HG03575 (cell line): ENCODE data around the gene CPVL.
A peak's percentile ranks its signal among the peaks of the same experiment; 100 is the strongest.
"Not testable (repeated sequence)": the region's sequence is repeated elsewhere in the genome, so short reads cannot be mapped to it uniquely, and the experiment has no call there.

Experiments used
- ATAC-seq: cut with Tn5 transposase; IDR thresholded peaks from one replicate; pipeline ENCODE4 v1.9.1; 2021; ENCODE audit not compliant: unreplicated experiment, insufficient number of reproducible peaks, low FRiP score; ENCODE audit errors: extremely low read depth

Gene CPVL

GRCh38 chr7:29102558-29103151, 43.7 kb downstream of the CPVL start:
- ATAC-seq = no peak

DNA sequence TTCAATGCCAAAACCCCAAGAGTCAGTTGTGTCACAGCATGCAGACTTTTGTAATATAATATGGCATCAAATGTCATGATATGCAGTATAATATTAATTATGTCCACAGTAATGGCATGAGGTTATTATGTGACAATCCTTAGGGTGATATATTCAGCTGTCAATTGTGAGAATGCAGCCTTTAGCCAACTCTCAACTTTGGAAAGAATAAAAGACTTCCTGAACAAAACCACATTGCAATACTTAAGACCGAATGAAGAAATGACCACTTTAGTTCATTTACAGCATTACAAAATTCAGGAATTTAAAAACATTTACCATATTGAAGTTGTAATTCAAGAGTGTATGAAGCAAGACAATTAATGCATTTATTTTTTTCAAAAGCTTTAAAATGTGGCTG, 45.4 kb downstream of the CPVL start:
- ATAC-seq = no peak

DNA sequence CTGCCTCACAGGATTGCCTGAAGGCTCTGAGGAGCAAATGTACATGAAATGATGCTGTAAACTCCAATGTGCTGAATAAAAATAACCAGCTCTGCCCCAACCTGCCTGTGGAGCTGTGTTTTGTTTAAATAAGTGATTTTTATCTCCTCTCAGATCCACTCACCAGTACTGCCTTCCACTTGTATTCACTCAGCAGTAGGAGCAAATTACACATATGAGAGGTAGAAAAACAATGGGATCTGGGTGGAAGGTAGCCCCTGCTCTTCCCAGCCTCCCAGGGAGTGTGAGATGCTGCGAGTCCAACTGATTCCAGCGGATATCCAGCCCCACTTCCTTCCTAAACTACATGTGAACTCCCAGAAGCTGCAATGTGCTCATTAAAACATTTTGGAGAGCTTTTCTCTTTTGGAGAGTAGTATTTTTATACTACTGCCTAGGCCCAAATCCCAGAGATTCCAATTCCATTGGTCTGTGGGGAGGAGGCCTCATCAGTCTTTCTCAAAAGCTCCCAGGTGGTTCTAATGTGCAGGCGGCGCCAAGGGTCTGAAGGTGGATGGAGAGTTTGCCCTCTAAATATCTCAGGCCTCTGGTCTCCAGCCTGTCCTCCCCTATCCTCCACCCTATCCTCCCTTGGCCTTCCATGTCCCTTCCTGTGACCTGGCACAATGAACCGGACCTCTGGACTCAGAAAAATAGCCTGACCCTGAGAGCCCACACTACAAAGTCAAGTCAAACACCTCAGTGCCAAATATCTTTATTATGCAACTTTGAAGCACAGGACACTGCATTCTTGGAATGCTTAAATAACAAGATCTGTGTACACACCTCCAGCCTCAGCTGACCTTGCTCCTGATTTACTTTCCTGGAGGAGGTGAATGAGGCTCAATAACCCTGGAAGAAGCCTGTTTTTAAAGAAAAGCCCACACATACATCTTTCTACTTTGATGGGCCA, 46.2 kb downstream of the CPVL start:
- ATAC-seq = no peak

GRCh38 chr7:29096446-29096730, 49.9 kb downstream of the CPVL start:
- no peak for ATAC-seq

DNA sequence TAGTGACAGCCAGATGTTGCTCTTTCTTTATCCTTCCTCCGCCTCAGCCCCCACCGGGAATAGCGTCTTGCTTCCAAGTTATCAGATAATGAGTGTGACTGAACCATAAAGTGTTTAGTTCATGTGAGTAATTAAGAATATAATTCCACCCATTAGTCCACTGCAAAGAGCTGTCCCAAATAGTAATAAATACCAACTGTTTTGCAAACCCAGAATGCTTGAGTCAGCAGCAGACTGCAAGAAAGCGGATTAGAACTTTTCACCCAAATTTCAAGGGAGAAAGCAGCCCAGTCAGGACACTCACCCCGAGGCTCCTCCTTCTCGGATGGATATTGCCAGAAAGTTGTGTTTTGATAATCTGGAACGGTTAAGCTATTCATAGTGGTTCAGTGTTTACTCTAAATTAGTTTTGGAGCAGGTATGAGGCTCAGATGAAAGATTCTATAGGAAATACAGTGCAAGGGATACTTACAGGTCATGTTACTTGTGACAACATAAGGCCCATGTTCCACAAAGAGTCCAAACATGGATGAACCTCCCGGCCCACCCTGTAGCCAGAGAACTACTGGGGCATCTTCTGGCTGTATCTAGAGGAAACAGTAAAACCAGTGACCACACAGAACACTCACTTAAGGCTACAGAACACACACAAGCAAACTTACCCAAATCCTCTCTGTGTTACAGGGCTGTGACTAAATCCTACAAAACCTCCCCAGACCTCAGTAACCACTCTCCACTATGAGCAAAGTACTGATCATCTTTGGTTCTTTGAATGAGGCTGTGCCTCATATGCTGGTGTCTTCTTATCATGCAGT, 50.5 kb downstream of the CPVL start:
- ATAC-seq = no peak

DNA sequence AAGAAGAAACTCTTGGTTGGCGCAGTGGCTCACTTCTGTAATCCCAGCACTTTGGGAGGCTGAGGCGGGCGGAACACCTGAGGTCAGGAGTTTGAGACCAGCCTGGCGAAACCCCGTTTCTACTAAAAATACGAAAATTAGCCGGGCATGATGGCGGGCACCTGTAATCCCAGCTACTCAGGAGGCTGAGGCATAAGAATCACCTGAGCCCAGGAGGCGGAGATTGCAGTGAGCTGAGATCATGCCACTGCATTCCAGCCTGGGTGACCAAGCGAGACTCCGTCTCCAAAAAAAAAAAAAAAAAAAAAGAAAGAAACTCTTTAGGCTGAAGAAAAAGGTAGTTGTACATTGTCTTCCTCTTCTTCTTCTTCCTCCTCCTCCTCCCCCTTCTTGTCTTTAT, 53.2 kb downstream of the CPVL start:
- not testable (repeated sequence) for ATAC-seq

- ATAC-seq = no peak
Measured at GRCh38 chr7:29091715-29092114, 54.6 kb downstream of the CPVL start.

DNA sequence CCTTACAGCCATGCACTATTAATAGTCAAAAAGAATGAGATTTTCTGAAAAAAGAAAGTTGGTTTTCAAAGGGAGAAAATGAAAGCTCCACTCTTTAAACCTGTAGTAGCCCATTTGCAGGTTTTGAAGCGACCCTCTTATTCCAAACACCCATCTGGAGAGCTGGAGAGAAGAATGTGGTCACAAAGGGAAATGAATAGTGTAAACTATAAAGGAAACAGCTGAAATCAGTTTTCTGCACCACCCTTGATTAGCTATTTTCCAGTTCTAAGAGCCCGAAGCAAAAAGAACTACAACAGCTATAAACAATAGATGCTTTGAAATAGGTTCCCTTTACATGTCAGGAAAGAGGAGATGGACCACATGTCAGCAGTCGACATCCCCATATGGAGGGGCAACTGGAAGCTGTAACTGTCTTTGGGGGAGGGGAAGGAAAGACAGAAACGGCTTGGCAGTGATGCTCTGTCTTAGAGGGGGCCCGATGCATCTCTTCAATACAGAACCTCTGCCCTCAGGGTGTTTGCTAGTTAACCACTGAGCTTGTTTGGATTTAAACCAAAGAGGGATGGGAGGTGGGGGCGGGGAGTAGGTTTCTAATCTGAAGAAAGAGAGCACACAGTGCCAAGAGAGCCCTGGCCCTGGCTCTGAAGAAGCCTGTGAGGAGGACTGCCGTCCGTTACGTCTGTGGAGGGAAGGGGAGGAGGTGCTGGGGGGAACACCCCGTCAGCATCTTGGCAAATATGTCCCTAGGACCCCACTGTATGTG, 55.3 kb downstream of the CPVL start:
- no peak for ATAC-seq

- no peak for ATAC-seq
Measured at GRCh38 chr7:29090151-29090805, 56.1 kb downstream of the CPVL start.

DNA sequence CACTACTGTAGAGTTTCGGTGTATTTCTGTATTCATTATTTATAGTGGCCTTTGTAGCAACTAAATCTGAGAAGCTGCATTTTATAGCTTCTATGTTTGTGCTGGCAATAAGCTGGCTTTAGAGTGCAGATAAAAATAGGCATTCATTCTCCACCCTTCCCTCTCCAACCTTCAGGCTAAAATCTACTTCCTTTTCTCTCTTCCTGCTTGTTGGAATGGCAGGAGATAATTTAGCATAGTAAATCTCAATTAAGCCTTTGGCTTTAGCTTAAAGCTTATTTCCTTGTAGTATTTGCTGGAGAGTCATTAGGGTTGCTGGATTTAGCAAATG, 58.5 kb downstream of the CPVL start:
- no peak for ATAC-seq

DNA sequence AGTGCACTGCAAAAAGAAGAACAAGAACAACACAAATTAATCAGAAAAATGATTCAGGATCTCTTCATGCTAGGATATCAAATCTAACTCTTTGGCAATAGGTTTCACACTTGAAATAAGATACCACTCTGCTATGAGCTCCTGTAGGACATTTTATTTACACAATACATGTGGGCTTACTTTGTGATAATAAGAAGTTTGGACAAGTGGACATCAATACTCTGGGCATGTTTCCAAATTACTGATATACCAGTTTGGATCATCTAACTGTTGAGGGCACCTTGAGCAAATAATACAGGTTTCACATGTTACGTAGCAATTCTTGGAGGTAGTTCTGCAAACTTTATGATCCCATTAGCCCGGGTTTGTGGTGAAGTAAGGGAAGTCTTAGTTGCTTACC, 59.8 kb downstream of the CPVL start:
- ATAC-seq = no peak

DNA sequence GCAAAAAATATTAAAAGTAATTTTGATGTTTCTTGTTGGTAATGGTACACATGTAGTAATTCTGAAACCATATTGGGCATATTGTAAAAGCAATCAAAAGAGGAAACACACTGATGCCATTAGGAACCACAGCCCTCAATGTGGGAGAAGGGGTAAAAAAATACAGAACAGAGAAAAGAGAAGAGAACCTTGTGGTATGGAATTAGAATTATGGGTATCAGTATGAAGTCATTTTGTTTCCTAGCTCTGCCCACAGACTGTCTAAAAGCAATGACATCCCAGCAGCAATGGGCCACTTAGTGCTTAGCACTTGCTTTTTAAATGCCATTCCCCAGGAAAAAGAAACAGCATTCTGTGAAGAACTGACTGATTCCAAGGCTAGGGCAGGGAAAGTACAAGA, 61.5 kb downstream of the CPVL start:
- ATAC-seq = peak; percentile 89

DNA sequence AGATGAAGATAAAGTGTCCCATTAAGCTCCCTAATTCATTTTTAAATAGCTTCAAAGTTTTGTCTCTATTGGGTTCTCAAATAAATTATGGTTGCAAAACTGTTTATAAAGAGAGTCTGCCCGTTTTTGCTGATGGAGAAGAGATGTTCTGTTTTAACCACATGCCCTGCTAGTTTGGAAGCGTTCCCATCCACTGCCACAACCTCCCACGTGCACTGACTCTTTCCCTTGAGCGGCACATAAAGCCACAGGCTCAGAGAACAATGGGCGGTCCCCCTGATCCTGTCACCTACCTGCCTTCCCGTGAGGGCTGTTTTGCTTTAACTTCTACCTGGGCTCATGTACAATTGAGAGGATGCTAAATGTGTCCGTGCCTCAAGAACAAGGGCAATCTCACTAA, 65.5 kb downstream of the CPVL start:
- ATAC-seq = no peak

GRCh38 chr7:29078311-29079260, 67.8 kb downstream of the CPVL start:
- ATAC-seq = no peak

GRCh38 chr7:29077854-29078253, 68.5 kb downstream of the CPVL start:
- ATAC-seq = no peak

GRCh38 chr7:29077176-29077575, 69.2 kb downstream of the CPVL start:
- no peak for ATAC-seq

GRCh38 chr7:29076631-29077030, 69.7 kb downstream of the CPVL start:
- no peak for ATAC-seq

DNA sequence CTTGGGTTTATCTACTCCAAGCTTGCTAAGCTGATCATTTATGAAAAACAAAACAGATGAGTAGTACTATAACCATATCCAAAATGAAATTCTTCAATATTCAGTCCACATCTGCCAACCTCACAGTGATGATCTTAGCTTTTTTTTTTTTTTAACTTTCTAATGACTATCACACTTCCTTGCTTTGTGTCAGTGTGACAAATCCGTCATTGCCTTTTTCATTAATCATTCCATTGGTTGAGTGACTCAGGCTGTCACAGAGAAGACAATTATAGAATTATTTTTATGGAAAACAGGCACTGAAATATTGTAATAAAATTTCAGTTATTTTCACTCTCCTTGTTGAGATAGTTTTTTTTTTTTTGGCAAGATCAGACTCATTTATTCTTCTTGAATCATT, 70.7 kb downstream of the CPVL start:
- no peak for ATAC-seq
